GM12801 (cell line): ENCODE data around the gene GPR62.

ENCODE experiments used
- CTCF ChIP-seq: IDR thresholded peaks from one replicate; pipeline ENCODE4 v1.5.1; 2011; ENCODE audit warnings: control low read depth; ENCODE audit not compliant: insufficient read length; ENCODE audit errors: extremely low read depth

Gene GPR62

GRCh38 chr3:52006017-52006819 lies 51.0 kb downstream of the GPR62 start:
- TF ChIP-seq CTCF = no peak

GRCh38 chr3:52006820-52007133 lies 51.6 kb downstream of the GPR62 start:
- TF ChIP-seq CTCF = no peak
